ENCODE measurements around the gene TMX4.

DNA sequence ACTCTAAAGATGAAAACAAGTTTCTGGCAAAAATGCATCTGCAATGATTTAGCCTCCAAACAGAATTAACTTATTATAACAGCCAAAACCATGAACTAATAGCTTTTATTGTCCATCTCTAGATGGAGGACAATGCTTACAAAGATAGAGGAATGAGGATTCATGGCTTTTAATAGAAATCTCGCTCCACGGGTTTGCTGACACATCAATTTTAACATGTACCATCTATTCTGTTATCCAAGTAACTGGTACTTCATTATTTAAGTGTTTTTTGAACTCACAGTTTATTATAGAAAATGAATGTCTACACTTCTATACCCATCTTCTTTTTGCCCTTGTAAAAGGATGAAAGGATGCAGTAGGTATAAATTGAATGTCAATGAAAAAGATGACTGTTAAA, 10.8 kb downstream of the TMX4 start:
- TF ChIP-seq, protein P1, sequence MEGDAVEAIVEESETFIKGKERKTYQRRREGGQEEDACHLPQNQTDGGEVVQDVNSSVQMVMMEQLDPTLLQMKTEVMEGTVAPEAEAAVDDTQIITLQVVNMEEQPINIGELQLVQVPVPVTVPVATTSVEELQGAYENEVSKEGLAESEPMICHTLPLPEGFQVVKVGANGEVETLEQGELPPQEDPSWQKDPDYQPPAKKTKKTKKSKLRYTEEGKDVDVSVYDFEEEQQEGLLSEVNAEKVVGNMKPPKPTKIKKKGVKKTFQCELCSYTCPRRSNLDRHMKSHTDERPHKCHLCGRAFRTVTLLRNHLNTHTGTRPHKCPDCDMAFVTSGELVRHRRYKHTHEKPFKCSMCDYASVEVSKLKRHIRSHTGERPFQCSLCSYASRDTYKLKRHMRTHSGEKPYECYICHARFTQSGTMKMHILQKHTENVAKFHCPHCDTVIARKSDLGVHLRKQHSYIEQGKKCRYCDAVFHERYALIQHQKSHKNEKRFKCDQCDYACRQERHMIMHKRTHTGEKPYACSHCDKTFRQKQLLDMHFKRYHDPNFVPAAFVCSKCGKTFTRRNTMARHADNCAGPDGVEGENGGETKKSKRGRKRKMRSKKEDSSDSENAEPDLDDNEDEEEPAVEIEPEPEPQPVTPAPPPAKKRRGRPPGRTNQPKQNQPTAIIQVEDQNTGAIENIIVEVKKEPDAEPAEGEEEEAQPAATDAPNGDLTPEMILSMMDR (IDR thresholded peaks at IDR 0.05; ENCODE audit: control extremely low read depth in 1 of 3, insufficient read depth in 1 of 3, low read depth in 1 of 3, low read length in 3 of 3), result no peak
- TF ChIP-seq POLR2A (IDR thresholded peaks at IDR 0.05; ENCODE audit: control extremely low read depth in 1 of 2, low read depth in 2 of 2, low read length in 2 of 2) (no peak), RFX5 (IDR thresholded peaks at IDR 0.05; ENCODE audit: borderline replicate concordance, low read depth, low read length) (no peak), BRCA1 (IDR thresholded peaks at IDR 0.05; ENCODE audit: low read depth, low read length) (no peak), SP1 (IDR thresholded peaks at IDR 0.05; ENCODE audit: low read depth, low read length) (no peak), MAFK (IDR thresholded peaks at IDR 0.05; ENCODE audit: low read depth, low read length) (peak; percentile 80; the same call in 1 of the 2 replicates), CEBPB (IDR thresholded peaks at IDR 0.05; ENCODE audit: low read depth, low read length) (no peak), ATF2 (IDR thresholded peaks at IDR 0.05; ENCODE audit: low read length) (no peak), SIRT6 (IDR thresholded peaks at IDR 0.05; ENCODE audit: low read length) (no peak), ZNF274 (IDR thresholded peaks at IDR 0.05; ENCODE audit: borderline replicate concordance, extremely low read depth, low read length) (no peak), ASH2L (IDR thresholded peaks at IDR 0.05; ENCODE audit: low read length) (no peak), CREB1 (IDR thresholded peaks at IDR 0.05) (no peak), JUN (IDR thresholded peaks at IDR 0.05; ENCODE audit: low read depth, low read length) (no peak)
- TF ChIP-seq, protein P2, sequence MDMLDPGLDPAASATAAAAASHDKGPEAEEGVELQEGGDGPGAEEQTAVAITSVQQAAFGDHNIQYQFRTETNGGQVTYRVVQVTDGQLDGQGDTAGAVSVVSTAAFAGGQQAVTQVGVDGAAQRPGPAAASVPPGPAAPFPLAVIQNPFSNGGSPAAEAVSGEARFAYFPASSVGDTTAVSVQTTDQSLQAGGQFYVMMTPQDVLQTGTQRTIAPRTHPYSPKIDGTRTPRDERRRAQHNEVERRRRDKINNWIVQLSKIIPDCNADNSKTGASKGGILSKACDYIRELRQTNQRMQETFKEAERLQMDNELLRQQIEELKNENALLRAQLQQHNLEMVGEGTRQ (IDR thresholded peaks at IDR 0.05; ENCODE audit: low read length), result no peak

Measured in H1 (cell line).